Caco-2 (cell line): Measurements from ENCODE around the gene TFDP2. TPM values are rescaled to one million over a fixed set of nuclear protein-coding genes. Genes with fewer than 3 reads are reported as not detected.

Source experiments
- BruUV-seq: library from RNA; stranded (reverse); fragments of 400-500 nt; replicated peaks from 2 replicates; lab custom pipeline; 2021; lab: Mats Ljungman, UMichigan
- CTCF ChIA-PET: fragments of 300-600 bp; sonication (Branson Sonifier 250); formaldehyde crosslinking; loops from one replicate; lab custom pipeline; 2022; ENCODE audit warnings: antibody characterized with exemption; lab: Charles Lee
- POLR2A ChIA-PET: fragments of 300-600 bp; sonication (Branson Sonifier 250); formaldehyde crosslinking; loops from one replicate; lab custom pipeline; 2022; ENCODE audit warnings: antibody characterized with exemption; lab: Charles Lee
- DNase-seq, 2 experiments: peaks; one replicate each; pipeline versions ENCODE4 v3.0.0 to v3.0.0-alpha.2; 2020 to 2022
- H3K27me3 ChIP-seq: replicated peaks from 2 replicates; pipeline ENCODE4 v1.6.0; 2011; ENCODE audit warnings: low read length; ENCODE audit not compliant: control insufficient read depth, insufficient read depth
- H3K36me3 ChIP-seq: 2 replicates; pipeline ENCODE4 v1.5.1; 2011; ENCODE audit warnings: low read length; ENCODE audit not compliant: control insufficient read depth, insufficient read depth
- H3K4me1 ChIP-seq: fragments of 250-450 bp; sonication (Bioruptor Pico); 2 replicates; pipeline ENCODE4 v1.5.1; 2020; ENCODE audit warnings: mild to moderate bottlenecking
- H3K4me3 ChIP-seq: 2 replicates; pipeline ENCODE4 v1.5.1; 2011; ENCODE audit warnings: low read depth, mild to moderate bottlenecking, control low read depth, low read length
- H3K9me3 ChIP-seq: fragments of 250-450 bp; sonication (Bioruptor Pico); 2 replicates; pipeline ENCODE4 v1.5.1; 2020; ENCODE audit warnings: mild to moderate bottlenecking, moderate library complexity
- H3K27ac Mint-ChIP-seq: one replicate; pipeline ENCODE4 v1.8.0; 2022; ENCODE audit warnings: mixed read lengths; ENCODE audit not compliant: unreplicated experiment
- H3K27me3 Mint-ChIP-seq: one replicate; pipeline ENCODE4 v1.8.0; 2022; ENCODE audit warnings: mixed read lengths; ENCODE audit not compliant: insufficient read depth, unreplicated experiment
- H3K36me3 Mint-ChIP-seq: one replicate; pipeline ENCODE4 v1.8.0; 2022; ENCODE audit warnings: mild to moderate bottlenecking, mixed read lengths; ENCODE audit not compliant: insufficient read depth, unreplicated experiment
- H3K4me1 Mint-ChIP-seq: one replicate; pipeline ENCODE4 v1.8.0; 2022; ENCODE audit warnings: low read depth, mixed read lengths; ENCODE audit not compliant: unreplicated experiment
- H3K4me3 Mint-ChIP-seq: one replicate; pipeline ENCODE4 v1.8.0; 2022; ENCODE audit warnings: mild to moderate bottlenecking, moderate library complexity, mixed read lengths; ENCODE audit not compliant: unreplicated experiment
- H3K9me3 Mint-ChIP-seq: one replicate; pipeline ENCODE4 v1.8.0; 2022; ENCODE audit warnings: mixed read lengths; ENCODE audit not compliant: unreplicated experiment
- CTCF ChIP-seq, 2 experiments: fragments of 200-600 bp in 1 of 2; IDR thresholded peaks; 1 replicate in 1 of 2; 2 replicates in 1 of 2; pipeline versions ENCODE4 v1.5.1 to v1.8.0; 2011 to 2022; ENCODE audit warnings: antibody characterized with exemption in 1 of 2, control low read depth in 1 of 2, inconsistent platforms in 1 of 2, low read depth in 1 of 2, low read length in 1 of 2, mild to moderate bottlenecking in 1 of 2, moderate library complexity in 1 of 2; ENCODE audit not compliant: insufficient read depth in 1 of 2, severe bottlenecking in 1 of 2, unreplicated experiment in 1 of 2
- intact Hi-C: fragments of 100-400 bp; cut with micrococcal nuclease; formaldehyde crosslinking; loops from one replicate; pipeline ENCODE4 v1.10.0; 2022; ENCODE audit not compliant: unreplicated experiment
- total RNA-seq: library from RNA; stranded (reverse); gene quantifications from 2 replicates; pipeline ENCODE4 v1.2.3, GENCODE V29; 2022

TFDP2 gene
- total RNA-seq, 1 experiment from 2014 or later: 38.6 TPM

GRCh38 chr3:142046320-142047020 is 102.9 kb downstream of the TFDP2 start:
- Mint-ChIP-seq H3K27ac (no peak overlapping the region), H3K4me1 (no peaks in the 10 kb centered on the region), H3K36me3 (peaks cover 6% of the 10 kb centered on the region), H3K9me3 (no peaks in the 10 kb centered on the region), H3K4me3 (no peak overlapping the region), H3K27me3 (no peaks in the 10 kb centered on the region)
- BruUV-seq: no TSS peak
- Histone ChIP-seq H3K9me3 (no peaks in the 10 kb centered on the region), H3K36me3 (no peaks in the 10 kb centered on the region), H3K4me3 (no peak overlapping the region), H3K27me3 (no peaks in the 10 kb centered on the region), H3K4me1 (no peaks in the 10 kb centered on the region; the same call in 1 of the 2 replicates)
- intact Hi-C loops: no loop called here
- no peak for TF ChIP-seq CTCF (IDR thresholded peaks at IDR 0.05; ENCODE audit: insufficient read depth in 1 of 2, low read depth in 1 of 2, low read length in 1 of 2, severe bottlenecking in 1 of 2, unreplicated experiment in 1 of 2)
- ChIA-PET POLR2A (no interaction called here), CTCF (no interaction called here)
- DNase-seq: no peak

GRCh38 chr3:142040941-142041491 is 108.3 kb downstream of the TFDP2 start:
- Histone ChIP-seq H3K9me3 (no peaks in the 10 kb centered on the region), H3K4me3 (no peak overlapping the region), H3K4me1 (no peaks in the 10 kb centered on the region), H3K36me3 (no peaks in the 10 kb centered on the region), H3K27me3 (no peaks in the 10 kb centered on the region)
- Mint-ChIP-seq H3K9me3 (no peaks in the 10 kb centered on the region), H3K4me3 (no peak overlapping the region), H3K27ac (no peak overlapping the region), H3K4me1 (no peaks in the 10 kb centered on the region), H3K36me3 (peaks cover under 1% of the 10 kb centered on the region), H3K27me3 (no peaks in the 10 kb centered on the region)
- ChIA-PET CTCF (interaction anchor here (0.7 kb wide), 1 partner anchor 13 kb away, joined by 3 read pairs; no protein-coding TSS in a partner anchor), POLR2A (no interaction called here)
- DNase-seq: no peak
- intact Hi-C loops: no loop called here
- no TSS peak for BruUV-seq
- TF ChIP-seq CTCF (IDR thresholded peaks at IDR 0.05; ENCODE audit: insufficient read depth in 1 of 2, low read depth in 1 of 2, low read length in 1 of 2, severe bottlenecking in 1 of 2, unreplicated experiment in 1 of 2): no peak

GRCh38 chr3:142035308-142035922 is 113.9 kb downstream of the TFDP2 start:
- BruUV-seq: no TSS peak
- peaks cover 7% of the 10 kb centered on the region for H3K4me1 Mint-ChIP-seq

More at GRCh38 chr3:142035308-142035922, 113.9 kb downstream of the TFDP2 start:
- H3K36me3 Mint-ChIP-seq: no peaks in the 10 kb centered on the region
- H3K27ac Mint-ChIP-seq: no peak overlapping the region
- no peak overlapping the region for H3K4me3 Mint-ChIP-seq
- ChIA-PET POLR2A (no interaction called here), CTCF (no interaction called here)
- Histone ChIP-seq H3K36me3 (no peaks in the 10 kb centered on the region), H3K9me3 (no peaks in the 10 kb centered on the region), H3K4me1 (no peaks in the 10 kb centered on the region; the same call in 1 of the 2 replicates), H3K4me3 (no peak overlapping the region), H3K27me3 (no peaks in the 10 kb centered on the region)
- H3K27me3 Mint-ChIP-seq: no peaks in the 10 kb centered on the region
- intact Hi-C loops: no loop called here
- no peak for TF ChIP-seq CTCF (IDR thresholded peaks at IDR 0.05; ENCODE audit: insufficient read depth in 1 of 2, low read depth in 1 of 2, low read length in 1 of 2, severe bottlenecking in 1 of 2, unreplicated experiment in 1 of 2)
- no peak for DNase-seq
- no peaks in the 10 kb centered on the region for H3K9me3 Mint-ChIP-seq
